ENCODE measurements around the gene HOMER1.

The HOMER1 gene

GRCh38 chr5:79513704-79514390, at the start of gene HOMER1:
HOMER1 (minus strand) TSS chr5:79514134; CDS start chr5:79512774, 1,360 bp downstream.
- in situ Hi-C loops (cut with MboI; ENCODE audit: low sequenced_read_pairs): no loop called here

GRCh38 chr5:79563247-79563590, 49.3 kb upstream of the HOMER1 start:
- in situ Hi-C loops (cut with MboI; ENCODE audit: low sequenced_read_pairs): no loop called here

GRCh38 chr5:79562351-79563246, 48.7 kb upstream of the HOMER1 start:
- in situ Hi-C loops (cut with MboI; ENCODE audit: low sequenced_read_pairs): no loop called here

GRCh38 chr5:79561525-79561893, 47.6 kb upstream of the HOMER1 start:
- in situ Hi-C loops (cut with MboI; ENCODE audit: low sequenced_read_pairs): no loop called here

GRCh38 chr5:79560771-79561524, 47.0 kb upstream of the HOMER1 start:
- in situ Hi-C loops (cut with MboI; ENCODE audit: low sequenced_read_pairs): no loop called here

GRCh38 chr5:79555418-79555817, 41.5 kb upstream of the HOMER1 start:
- in situ Hi-C loops (cut with MboI; ENCODE audit: low sequenced_read_pairs): no loop called here

- in situ Hi-C loops (cut with MboI; ENCODE audit: low sequenced_read_pairs): no loop called here
These were observed 39.0 kb upstream of the HOMER1 start for GRCh38 chr5:79552984-79553383.

GRCh38 chr5:79547982-79548381, 34.0 kb upstream of the HOMER1 start:
- in situ Hi-C loops (cut with MboI; ENCODE audit: low sequenced_read_pairs): no loop called here

GRCh38 chr5:79547429-79547822, 33.5 kb upstream of the HOMER1 start:
- in situ Hi-C loops (cut with MboI; ENCODE audit: low sequenced_read_pairs): no loop called here

- in situ Hi-C loops (cut with MboI; ENCODE audit: low sequenced_read_pairs): no loop called here
These were observed 33.0 kb upstream of the HOMER1 start for GRCh38 chr5:79546782-79547428.

GRCh38 chr5:79544131-79544530, 30.2 kb upstream of the HOMER1 start:
- in situ Hi-C loops (cut with MboI; ENCODE audit: low sequenced_read_pairs): no loop called here

GRCh38 chr5:79540939-79541338, 27.0 kb upstream of the HOMER1 start:
- in situ Hi-C loops (cut with MboI; ENCODE audit: low sequenced_read_pairs): no loop called here

GRCh38 chr5:79536193-79536906, 22.4 kb upstream of the HOMER1 start:
- in situ Hi-C loops (cut with MboI; ENCODE audit: low sequenced_read_pairs): no loop called here

GRCh38 chr5:79535477-79536192, 21.7 kb upstream of the HOMER1 start:
- in situ Hi-C loops (cut with MboI; ENCODE audit: low sequenced_read_pairs): no loop called here

- in situ Hi-C loops (cut with MboI; ENCODE audit: low sequenced_read_pairs): no loop called here
These were observed 15.2 kb upstream of the HOMER1 start for GRCh38 chr5:79529110-79529509.

- in situ Hi-C loops (cut with MboI; ENCODE audit: low sequenced_read_pairs): no loop called here
These were observed 13.5 kb upstream of the HOMER1 start for GRCh38 chr5:79527431-79527830.

- in situ Hi-C loops (cut with MboI; ENCODE audit: low sequenced_read_pairs): no loop called here
These were observed 13.0 kb upstream of the HOMER1 start for GRCh38 chr5:79526928-79527327.

GRCh38 chr5:79526493-79526892, 12.6 kb upstream of the HOMER1 start:
- in situ Hi-C loops (cut with MboI; ENCODE audit: low sequenced_read_pairs): no loop called here

GRCh38 chr5:79521156-79521555, 7.2 kb upstream of the HOMER1 start:
- in situ Hi-C loops (cut with MboI; ENCODE audit: low sequenced_read_pairs): no loop called here

- in situ Hi-C loops (cut with MboI; ENCODE audit: low sequenced_read_pairs): no loop called here
These were observed 4.8 kb upstream of the HOMER1 start for GRCh38 chr5:79518718-79519117.
